ENCODE data around the gene POLG2.

DNA sequence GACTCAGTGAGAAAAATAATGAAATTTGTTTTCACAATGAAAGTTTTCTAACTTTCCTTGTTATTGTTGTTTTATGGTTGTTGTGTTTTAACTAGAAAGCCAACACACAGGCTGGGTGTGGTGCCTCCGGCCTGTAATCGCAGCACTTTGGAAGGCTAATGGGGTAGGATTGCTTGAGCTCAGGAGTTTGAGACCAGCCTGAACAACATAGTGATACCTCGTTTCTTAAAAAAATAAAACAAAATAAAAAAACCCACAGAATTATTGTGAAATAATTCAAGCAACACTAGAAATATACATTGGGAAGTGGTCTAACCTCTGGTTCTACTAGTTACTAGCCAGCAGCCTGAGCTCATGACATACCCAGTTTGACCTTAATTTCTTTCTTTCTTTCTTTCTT, 47.3 kb downstream of the POLG2 start:
- TF ChIP-seq, protein P1, sequence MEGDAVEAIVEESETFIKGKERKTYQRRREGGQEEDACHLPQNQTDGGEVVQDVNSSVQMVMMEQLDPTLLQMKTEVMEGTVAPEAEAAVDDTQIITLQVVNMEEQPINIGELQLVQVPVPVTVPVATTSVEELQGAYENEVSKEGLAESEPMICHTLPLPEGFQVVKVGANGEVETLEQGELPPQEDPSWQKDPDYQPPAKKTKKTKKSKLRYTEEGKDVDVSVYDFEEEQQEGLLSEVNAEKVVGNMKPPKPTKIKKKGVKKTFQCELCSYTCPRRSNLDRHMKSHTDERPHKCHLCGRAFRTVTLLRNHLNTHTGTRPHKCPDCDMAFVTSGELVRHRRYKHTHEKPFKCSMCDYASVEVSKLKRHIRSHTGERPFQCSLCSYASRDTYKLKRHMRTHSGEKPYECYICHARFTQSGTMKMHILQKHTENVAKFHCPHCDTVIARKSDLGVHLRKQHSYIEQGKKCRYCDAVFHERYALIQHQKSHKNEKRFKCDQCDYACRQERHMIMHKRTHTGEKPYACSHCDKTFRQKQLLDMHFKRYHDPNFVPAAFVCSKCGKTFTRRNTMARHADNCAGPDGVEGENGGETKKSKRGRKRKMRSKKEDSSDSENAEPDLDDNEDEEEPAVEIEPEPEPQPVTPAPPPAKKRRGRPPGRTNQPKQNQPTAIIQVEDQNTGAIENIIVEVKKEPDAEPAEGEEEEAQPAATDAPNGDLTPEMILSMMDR (IDR thresholded peaks at IDR 0.05; ENCODE audit: control extremely low read depth in 1 of 3, insufficient read depth in 1 of 3, low read depth in 1 of 3, low read length in 3 of 3) = no peak
- no peak for TF ChIP-seq SIX5 (IDR thresholded peaks at IDR 0.05; ENCODE audit: low read depth, low read length)
- no peak for TF ChIP-seq POLR2AphosphoS5 (IDR thresholded peaks at IDR 0.05; ENCODE audit: low read depth, low read length)
- TF ChIP-seq, protein P2, sequence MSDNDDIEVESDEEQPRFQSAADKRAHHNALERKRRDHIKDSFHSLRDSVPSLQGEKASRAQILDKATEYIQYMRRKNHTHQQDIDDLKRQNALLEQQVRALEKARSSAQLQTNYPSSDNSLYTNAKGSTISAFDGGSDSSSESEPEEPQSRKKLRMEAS (IDR thresholded peaks at IDR 0.05) = no peak
- TF ChIP-seq SP1 (IDR thresholded peaks at IDR 0.05; ENCODE audit: low read depth, low read length) = no peak
- TF ChIP-seq, protein P3, sequence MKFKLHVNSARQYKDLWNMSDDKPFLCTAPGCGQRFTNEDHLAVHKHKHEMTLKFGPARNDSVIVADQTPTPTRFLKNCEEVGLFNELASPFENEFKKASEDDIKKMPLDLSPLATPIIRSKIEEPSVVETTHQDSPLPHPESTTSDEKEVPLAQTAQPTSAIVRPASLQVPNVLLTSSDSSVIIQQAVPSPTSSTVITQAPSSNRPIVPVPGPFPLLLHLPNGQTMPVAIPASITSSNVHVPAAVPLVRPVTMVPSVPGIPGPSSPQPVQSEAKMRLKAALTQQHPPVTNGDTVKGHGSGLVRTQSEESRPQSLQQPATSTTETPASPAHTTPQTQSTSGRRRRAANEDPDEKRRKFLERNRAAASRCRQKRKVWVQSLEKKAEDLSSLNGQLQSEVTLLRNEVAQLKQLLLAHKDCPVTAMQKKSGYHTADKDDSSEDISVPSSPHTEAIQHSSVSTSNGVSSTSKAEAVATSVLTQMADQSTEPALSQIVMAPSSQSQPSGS (IDR thresholded peaks at IDR 0.05; ENCODE audit: low read length) = no peak
- TF ChIP-seq POLR2A (IDR thresholded peaks at IDR 0.05; ENCODE audit: control extremely low read depth in 1 of 2, low read depth in 2 of 2, low read length in 2 of 2) = no peak
- TF ChIP-seq, protein P4, sequence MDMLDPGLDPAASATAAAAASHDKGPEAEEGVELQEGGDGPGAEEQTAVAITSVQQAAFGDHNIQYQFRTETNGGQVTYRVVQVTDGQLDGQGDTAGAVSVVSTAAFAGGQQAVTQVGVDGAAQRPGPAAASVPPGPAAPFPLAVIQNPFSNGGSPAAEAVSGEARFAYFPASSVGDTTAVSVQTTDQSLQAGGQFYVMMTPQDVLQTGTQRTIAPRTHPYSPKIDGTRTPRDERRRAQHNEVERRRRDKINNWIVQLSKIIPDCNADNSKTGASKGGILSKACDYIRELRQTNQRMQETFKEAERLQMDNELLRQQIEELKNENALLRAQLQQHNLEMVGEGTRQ (IDR thresholded peaks at IDR 0.05; ENCODE audit: low read length) = no peak
- TF ChIP-seq PHF8 (conservative IDR thresholded peaks at IDR 0.05; ENCODE audit: low read depth, low read length) = no peak
- TF ChIP-seq SAP30 (IDR thresholded peaks at IDR 0.05; ENCODE audit: insufficient read depth, insufficient replicate concordance, low read length) = no peak
- TF ChIP-seq FOSL1 (IDR thresholded peaks at IDR 0.05; ENCODE audit: insufficient read depth, low read depth, low read length) = no peak
- TF ChIP-seq YY1 (IDR thresholded peaks at IDR 0.05; ENCODE audit: low read depth, low read length) = no peak
- TF ChIP-seq SP2 (IDR thresholded peaks at IDR 0.05; ENCODE audit: low read length) = no peak
